HG03066 (cell line): ENCODE results near the gene LAMP2.
"Not testable (repeated sequence)": the region's sequence is repeated elsewhere in the genome, so short reads cannot be mapped to it uniquely, and the experiment has no call there.

ENCODE experiments used
- ATAC-seq: cut with Tn5 transposase; IDR thresholded peaks from one replicate; pipeline ENCODE4 v1.9.1; 2021; ENCODE audit warnings: low read depth; ENCODE audit not compliant: unreplicated experiment

The LAMP2 gene

DNA sequence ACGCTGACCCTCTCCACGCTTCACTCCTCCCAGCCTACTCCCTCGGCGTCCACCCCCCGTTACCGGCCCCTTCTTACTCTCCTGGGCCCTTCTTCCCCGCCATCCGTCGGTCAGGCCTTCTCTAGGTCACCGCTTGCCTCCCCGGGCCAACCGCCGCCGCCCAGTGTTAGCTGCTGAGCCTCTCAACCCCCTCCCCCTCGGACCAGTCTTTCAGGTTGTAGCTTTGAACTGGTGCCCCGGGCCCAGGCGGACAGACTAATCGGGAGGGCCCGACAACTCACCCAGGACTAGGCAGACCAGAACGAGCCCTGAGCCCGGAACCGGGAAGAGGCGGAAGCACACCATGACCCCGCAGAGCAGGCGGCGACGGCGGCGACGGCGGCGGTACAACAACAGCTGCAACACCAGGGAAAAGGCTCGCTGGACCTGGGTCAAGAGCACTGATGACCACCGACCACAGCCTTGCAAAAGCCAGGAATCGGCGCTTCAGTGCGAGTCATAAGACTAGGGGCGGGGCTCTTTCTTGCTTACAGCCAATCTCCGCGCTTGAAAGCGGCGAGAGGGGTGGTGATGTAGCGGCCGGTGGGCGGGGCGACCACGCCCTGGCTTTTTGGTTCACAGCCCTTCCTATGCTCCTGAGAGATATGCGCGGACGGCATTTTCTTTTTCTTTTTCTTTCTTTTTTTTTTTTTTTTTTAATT is at the start of gene LAMP2:
LAMP2 (minus strand) TSS at position 472 of the 701 bp plus-strand sequence; CDS start at position 345, 127 bp downstream.
- ATAC-seq = peak; percentile 97

DNA sequence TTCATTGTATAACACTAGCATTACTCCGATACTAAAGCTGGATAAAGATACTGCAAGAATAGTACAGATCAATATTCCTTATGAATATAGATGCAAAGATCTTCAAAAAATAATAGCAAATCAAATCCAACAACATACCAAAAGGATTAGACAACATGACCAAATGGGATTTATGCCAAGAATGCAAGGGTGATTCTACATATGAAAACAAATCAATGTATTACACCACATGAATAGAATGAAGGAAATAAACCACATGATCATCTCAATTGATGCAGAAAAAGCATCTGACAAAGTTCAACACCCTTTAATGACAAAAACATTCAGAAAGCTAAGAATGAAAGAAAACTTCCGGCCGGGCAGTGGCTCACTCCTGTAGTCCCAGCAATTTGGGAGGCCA is 48.8 kb upstream of the LAMP2 start:
- no peak for ATAC-seq

DNA sequence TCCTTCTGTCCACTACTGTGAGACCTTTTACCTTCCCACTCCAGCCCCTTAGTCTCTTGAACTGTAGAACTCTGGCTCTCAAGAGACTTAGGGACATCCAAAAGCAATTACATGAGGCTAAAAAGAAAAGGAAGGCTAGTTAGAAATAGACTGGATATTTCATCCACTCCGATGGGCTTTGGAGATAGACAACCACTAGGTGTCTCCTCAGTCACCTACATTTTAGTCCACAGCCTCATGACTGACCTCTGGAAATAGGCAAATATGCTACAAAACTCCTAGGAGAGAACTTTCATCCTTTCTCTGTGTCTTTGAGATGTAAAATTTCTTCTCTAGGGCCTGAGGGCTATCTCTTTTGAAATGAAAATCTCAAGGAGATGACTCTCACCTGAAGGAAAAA is 45.1 kb upstream of the LAMP2 start:
- no peak for ATAC-seq

DNA sequence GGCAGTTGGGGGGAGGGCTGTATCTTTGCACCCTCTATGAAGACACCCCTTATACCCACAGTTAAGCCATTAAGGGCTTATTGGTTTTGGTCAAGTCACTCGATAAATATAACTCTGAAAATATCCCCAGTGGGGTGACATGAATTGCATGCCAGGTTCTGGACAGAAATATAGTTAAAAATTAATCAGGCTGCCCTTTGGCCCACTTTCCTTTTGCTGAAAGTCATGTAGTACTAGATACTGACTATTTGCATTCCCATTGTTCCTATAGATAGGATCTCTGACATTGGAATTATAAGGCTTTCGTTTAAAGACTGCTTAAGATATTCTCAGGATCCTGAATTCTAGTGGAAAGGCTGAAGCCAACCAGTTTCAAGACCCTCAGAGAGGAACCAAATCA is 43.5 kb upstream of the LAMP2 start:
- no peak for ATAC-seq

DNA sequence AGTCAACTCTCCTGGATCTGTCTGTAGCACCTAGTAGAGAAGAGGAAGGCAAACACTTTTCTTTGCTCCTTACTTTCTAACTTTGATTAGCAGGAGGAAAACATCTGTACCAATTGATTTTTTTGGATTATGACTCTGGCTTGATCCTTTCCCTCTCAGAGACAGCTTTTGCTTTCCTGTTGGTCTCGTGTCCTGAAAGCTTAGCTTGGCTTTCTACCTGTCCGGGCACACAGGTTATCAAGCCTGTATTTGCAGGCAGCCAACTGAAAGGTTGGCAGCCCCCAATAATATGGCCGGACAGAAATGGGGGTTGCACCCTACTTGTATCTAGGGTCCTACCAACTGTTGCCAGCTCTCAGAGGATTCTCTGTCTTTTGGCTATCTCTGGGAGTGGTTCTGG is 43.1 kb upstream of the LAMP2 start:
- ATAC-seq = no peak

DNA sequence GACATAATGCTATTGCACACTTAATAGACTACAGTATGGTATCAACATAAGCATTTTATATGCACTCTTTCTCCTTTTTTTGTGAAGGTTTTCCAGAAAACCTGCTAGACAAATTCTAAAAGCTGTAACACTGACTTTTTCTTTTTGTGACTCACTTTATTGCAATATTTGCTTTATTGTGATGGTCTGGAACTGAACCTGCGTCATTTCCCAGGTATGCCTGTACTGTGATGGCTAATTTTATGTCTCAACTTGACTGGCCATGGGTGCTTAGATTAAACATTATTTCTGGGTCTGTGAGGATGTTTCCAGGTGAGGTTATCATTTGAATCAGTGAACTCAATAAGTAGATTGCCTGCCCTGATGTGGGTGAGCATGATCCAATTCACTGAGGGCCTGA is 35.5 kb upstream of the LAMP2 start:
- ATAC-seq = no peak

DNA sequence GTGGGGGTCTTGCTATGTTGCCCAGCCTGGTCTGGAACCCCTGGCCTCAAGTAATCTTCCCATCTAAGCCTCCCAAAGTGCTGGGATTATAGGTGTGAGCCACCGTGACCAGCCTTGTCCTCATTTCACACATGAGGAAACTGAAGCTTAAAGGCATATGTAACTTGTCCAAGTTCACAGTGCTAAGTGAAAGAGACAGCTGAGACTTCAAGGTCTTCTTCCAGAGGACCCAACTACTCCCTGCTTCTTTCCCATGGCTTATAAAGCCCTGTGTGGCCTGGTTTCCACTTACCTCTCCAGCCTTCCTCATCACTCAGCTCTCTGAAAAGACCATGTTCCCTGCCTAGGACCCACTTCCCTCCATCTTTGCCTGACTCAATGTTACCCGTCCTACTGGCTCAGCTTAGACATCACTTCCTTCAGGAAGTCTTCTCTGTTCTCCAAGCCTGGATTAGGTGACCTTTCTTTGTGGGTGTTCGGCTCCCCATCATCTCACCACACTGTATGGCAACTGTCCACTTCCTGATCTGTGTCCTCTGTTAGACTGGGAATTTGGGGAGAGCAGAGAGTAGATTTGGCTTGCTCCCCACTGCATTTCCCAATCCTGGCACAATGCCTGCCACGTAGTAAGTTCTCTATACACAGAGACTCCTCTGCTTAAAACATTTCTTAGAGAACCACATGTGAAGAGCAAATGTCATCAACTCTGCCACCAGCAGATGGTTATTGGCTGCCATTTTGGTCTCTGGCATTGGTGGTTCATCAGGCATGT is 30.4 kb upstream of the LAMP2 start:
- ATAC-seq = no peak

DNA sequence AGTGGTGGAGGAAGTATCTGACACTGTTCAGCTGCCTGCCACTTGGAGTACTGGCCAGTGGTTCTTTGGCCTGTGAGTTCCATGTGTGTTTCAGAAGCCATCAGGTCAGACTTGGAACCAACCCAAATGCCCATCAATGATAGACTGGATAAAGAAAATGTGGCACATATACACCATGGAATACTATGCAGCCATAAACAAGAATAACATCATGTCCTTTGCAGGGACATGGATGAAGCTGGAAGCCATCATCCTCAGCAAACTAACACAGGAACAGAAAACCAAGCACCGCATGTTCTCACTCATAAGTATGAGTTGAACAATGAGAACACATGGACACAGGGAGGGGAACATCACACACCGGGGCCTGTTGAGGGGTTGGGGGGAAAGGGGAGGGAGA is 21.0 kb upstream of the LAMP2 start:
- ATAC-seq = not testable (repeated sequence)

DNA sequence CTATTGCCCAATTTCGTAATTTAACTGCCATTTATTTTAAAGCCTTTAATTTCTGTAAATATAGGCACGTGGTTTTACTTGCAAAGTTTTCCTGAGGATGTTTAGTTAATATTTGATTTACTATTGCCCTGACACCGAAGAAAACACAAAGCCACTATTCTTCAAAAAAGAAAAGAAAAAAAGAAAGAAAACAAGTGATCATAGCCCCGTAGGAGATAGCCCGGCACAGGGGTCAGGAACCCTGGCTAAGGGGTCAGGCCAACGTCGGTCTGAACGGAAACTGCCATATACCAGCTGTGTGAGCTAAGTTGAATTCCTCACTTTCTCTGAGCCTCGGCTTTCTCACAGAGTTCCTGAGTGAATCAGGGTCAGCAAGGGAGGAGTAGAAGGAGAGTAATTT is 17.7 kb upstream of the LAMP2 start:
- no peak for ATAC-seq

DNA sequence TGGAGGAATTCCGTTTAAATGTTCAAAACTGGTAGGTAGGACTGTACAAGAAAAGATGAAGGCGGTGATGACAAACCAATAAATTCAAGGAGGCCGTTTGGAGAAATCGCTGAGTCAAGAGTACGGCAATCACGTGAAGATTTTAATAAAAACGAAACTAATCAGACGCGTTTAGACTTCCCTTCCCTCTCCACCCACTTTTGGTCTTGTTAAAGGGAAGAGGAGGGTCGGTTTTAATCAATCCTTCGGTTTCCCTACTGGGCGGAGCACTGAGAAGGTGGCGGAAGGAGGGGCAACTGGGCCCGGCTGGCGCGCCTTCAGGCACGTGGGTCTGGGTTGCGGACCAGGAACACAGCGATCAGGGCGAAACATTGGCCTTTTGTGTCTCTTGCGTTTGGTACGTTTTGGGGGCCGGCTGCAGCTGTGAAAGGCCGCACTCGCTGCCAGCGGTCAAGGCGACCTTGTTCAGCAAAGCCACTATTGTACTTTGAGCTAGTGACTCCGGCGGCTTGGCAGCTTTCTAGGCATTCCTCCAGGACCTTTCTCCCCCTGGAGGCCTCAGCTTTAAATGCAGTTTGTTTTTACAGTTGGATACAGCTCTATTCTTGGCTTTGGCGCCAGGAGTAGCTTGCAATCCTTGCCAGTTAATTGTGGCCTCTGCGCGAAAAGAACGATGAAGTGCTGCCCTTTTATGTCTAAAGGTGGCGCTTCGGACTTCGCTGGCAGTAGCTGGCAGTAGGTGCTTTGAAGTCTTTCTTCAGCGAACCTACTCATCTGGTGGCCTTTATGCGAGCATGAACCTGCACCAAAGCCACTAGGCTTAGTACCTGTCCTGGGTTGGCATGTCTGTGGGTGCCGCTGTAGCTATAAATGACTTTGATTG is 16.8 kb upstream of the LAMP2 start:
- peak; percentile 68 for ATAC-seq

DNA sequence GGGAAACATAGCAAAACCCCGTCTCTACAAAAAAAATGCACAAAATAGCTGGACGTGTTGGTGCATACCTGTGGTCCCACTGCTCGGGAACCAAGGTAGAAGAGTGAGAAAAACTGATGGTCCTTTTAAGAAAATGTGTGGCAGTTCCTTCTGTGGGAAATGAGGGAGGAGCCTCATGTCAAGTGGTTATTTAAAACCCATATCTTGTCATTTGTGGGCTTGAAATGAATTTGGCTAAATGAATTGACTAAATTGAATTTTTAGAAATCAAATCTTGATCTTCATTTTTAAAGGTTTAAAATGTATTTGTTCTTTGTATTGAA is 16.2 kb upstream of the LAMP2 start:
- no peak for ATAC-seq

DNA sequence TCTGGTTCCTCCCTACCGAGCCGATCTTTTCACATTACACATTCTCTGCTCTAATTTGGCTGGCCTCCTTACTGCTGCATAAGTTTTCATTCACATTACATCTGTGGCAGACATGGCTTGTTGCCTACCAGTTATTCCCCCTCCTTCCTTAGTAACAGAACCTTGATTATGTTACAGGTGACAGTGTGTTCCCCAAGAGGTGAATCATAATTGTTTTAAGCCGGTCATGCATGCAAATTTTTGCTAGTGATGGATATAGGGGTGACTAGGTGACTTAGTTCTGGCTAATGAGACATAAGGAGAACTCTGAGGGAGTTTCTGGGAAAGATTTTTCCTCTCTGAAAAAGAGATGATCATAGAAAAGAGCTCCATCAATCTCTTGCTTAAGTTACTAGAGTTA is 8.4 kb upstream of the LAMP2 start:
- no peak for ATAC-seq

DNA sequence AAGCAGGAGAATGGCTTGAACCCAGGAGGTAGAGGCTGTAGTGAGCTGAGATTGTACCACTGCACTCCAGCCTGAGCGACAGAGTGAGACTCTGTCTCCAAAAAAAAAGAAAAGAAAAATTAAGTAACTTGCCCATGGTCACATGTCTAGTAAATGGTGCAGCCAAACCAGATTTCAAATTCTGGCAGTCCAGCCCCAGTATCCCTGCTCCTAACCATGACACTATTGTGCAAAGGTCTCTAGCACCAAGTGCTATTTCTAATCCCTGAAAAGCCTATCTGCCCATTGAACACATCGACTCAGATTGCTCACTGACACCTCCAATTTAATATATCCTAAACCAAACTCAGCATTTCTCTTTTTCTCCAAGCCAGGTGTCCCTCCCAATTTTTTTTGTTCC is 7.6 kb upstream of the LAMP2 start:
- no peak for ATAC-seq

DNA sequence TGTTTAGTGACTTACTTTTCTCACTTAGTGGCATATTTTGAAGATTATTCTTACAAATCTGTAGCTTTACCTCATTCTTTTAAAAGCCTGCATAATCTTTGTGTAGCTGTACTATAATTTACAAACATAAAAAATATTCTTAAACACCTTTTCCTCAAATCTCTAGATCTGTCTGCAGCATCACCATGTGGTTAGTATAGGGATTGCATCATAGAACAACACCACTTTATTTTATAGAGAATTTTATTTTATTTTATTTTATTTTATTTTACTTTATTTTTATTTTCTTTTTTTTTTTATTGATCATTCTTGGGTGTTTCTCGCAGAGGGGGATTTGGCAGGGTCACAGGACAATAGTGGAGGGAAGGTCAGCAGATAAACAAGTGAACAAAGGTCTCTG is 6.4 kb upstream of the LAMP2 start:
- ATAC-seq = not testable (repeated sequence)

DNA sequence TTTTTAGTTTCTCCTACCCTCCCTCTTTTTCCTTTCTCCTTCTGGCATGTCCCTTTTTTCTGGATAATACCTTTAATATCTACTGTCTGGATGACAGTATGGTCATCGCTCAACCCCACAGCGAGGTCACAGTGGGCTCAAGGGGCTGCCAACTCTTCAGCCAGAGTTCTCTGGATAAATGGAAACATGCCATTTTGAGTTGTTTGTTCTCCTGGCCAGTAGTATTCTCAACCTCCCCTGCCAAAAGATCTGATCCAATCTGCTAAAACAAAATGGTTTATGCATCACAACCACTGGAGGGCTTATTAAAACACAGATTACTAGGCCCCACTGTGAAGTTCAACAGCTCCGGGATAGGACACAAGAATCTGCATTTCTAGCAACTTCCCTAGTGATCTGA is 5.0 kb upstream of the LAMP2 start:
- no peak for ATAC-seq

DNA sequence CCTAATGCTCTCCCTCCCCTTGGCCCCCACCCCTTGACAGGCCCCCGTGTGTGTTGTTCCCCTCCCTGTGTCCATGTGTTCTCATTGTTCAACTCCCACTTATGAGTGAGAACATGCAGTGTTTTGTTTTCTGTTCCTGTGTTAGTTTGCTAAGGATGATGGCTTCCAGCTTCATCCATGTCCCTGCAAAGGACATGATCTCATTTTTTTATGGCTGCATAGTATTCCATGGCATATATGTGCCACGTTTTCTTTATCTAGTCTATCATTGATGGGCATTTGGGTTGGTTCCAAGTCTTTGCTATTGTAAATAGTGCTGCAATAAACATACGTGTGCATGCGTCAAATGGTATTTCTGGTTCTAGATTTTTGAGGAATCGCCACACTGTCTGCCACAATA is 561 bp upstream of the LAMP2 start:
- ATAC-seq = peak; percentile 20

DNA sequence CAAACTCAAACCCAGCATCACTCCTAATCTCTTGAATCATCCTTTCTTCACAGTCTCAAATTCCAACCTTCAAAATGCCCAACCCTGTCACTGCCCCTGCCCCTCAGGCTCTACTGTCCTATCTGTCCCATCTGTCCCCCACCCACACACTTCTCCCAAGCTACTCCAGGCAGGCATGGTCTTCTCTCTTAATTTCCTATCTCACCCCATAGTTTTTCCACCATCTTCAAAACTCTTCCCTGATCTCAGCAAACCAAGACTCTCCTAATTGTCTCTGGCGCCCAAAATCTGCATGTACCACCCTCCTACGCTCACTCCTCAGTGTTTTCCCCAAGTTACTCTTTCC is 644 bp downstream of the LAMP2 start:
- no peak for ATAC-seq

DNA sequence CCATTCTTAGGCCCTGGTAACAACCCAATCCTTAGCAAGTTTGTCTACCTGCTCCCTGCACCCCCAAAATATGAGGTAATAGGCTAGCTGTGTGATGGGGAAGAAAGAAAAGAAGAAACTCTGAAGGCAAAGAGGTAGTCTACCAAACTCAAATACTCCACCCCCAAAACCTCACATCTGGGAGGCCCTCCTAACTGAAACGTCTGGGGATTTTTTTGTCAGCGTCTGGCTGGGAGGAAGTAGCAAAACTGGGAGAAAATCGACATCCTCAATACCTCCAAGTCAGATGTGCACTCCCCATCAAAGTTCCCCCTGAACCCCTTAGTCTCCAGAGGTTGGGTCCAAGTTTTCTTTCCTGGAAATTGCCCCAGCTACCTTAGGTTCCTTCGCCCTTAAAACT is 1.0 kb downstream of the LAMP2 start:
- no peak for ATAC-seq

DNA sequence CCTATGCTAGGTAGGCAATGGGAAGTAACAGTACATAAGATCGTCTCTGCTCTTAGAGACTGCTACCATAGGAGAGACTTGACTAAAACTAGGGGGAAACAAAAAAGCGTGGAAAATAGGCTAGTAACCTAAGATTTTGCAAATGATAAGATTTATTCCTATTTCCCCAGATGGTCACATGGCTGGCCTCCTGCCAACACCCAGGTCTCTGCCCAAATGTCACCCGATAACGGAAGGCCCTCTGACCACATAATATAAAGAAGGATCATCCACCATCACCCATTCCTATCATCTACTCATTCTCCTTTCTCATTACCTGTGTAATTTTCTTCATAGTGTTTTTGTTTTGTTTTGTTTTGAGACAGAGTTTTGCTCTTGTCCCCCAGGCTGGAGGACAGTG is 4.7 kb downstream of the LAMP2 start:
- no peak for ATAC-seq

DNA sequence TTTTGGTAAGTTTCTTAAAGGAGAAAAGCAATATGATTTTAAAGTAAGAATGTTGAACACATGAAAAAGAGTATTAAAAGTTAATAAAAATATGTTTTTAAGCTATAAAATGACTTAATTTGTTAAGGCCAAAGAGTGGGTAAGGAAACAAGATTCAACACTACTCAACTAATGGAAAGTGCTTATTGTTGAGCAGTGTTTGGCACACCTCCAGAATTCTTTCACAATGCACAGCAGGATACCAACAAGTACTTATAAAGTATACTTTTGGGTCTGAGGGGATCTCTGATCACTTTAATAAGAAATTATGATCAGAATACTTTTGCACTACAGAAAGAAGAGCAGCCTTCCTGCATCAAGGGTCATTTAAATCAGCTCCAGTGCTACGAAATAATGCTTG is 5.9 kb downstream of the LAMP2 start:
- no peak for ATAC-seq

DNA sequence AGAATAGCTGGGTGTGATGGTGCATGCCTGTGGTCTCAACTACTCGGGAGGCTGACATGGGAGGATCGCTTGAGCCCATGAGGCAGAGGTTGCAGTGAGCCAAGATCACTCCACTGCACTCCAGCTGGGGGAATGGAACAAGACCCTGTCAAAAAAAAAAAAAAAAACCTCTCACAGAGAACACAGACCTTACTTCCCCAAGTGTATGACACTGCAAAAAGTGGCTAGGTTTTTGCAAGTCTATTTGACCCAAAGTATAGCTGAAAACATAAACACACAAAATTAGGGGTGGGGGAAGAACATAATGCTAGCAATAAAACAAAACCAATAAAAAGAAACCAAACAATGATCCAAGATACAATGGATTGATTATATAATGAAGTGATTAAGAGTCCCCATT is 6.7 kb downstream of the LAMP2 start:
- no peak for ATAC-seq

DNA sequence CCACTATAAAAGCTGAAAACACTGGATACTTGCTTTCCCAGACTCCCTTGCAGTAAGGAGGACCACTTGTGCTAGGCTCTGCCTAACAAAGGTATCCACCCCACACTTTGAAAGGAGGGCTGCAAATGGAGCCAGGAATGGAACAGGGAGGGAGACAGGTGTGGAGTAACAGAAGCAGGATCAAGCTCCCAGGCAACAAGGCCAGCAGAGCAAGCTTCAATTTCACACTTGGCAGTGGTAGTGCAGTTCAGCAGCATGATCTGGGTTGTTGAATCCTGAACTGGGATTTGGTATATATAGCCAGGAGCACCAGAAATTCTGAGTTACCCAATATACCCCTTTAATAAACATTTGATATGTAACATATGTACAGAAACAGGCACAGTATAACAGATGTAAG is 9.8 kb downstream of the LAMP2 start:
- ATAC-seq = no peak
